22Rv1 (cell line): Measurements from ENCODE around the gene SDR42E2.

Experiments
- H3K27ac ChIP-seq: fragments of 450-650 bp; 2 replicates; pipeline ENCODE4 v1.5.1; 2017
- ZFX ChIP-seq: fragments of 450-650 bp; IDR thresholded peaks from 2 replicates; pipeline ENCODE4 v1.6.1; 2017; ENCODE audit warnings: antibody characterized with exemption, borderline replicate concordance
- TF ChIP-seq, protein P1 (sequence below): fragments of 450-650 bp; IDR thresholded peaks from 2 replicates; pipeline ENCODE4 v1.5.1; 2017; ENCODE audit warnings: mild to moderate bottlenecking

SDR42E2 gene

DNA sequence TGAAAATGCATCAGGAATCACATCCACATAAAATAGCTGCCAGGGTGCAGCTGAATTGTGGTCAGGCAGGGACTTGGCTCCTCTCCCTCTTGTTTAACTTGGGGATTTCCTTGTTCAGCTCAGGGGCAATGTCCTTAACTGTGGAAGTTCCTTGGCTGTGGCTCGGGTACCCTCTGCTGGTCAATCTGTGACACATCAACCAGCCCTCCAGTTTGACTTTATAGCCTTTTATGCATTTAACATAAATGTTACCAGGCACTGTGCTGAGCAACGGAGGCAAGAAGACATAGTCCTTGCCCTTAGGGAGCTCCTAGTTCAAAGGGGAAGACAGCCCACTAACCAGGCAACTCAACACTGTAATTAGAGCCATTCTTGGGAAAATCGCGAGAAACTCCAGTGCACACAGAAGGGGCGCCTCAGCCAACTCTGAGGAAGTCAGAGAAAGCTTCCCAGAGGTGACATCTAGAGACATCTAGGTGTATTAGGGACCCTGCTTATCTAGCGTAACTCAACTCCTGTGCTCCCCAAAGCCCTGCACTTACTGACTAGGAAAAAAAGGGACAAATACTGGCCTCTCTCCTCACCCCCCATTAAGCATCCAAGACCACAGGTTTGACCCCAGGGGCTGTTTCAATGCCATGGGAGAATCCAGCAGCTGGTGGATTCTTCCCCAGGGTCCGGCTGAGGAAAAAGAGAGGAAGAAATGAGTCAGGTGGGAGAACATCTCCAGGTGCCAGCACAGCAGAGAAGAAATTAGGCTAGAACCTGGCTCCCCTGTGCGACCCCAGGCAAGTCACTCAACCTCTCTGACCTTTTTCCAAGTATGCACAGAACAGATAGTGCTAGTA lies 26.5 kb downstream of the SDR42E2 start:
- TF ChIP-seq, protein P1, sequence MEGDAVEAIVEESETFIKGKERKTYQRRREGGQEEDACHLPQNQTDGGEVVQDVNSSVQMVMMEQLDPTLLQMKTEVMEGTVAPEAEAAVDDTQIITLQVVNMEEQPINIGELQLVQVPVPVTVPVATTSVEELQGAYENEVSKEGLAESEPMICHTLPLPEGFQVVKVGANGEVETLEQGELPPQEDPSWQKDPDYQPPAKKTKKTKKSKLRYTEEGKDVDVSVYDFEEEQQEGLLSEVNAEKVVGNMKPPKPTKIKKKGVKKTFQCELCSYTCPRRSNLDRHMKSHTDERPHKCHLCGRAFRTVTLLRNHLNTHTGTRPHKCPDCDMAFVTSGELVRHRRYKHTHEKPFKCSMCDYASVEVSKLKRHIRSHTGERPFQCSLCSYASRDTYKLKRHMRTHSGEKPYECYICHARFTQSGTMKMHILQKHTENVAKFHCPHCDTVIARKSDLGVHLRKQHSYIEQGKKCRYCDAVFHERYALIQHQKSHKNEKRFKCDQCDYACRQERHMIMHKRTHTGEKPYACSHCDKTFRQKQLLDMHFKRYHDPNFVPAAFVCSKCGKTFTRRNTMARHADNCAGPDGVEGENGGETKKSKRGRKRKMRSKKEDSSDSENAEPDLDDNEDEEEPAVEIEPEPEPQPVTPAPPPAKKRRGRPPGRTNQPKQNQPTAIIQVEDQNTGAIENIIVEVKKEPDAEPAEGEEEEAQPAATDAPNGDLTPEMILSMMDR: peak; percentile 90
- no peak for TF ChIP-seq ZFX
- peak overlapping the region; percentile 88 for H3K27ac ChIP-seq

GRCh38 chr16:22189473-22190080 lies 27.3 kb downstream of the SDR42E2 start:
- TF ChIP-seq, protein P1: no peak
- no peak for TF ChIP-seq ZFX
- peak overlapping the region; percentile 88 for H3K27ac ChIP-seq

DNA sequence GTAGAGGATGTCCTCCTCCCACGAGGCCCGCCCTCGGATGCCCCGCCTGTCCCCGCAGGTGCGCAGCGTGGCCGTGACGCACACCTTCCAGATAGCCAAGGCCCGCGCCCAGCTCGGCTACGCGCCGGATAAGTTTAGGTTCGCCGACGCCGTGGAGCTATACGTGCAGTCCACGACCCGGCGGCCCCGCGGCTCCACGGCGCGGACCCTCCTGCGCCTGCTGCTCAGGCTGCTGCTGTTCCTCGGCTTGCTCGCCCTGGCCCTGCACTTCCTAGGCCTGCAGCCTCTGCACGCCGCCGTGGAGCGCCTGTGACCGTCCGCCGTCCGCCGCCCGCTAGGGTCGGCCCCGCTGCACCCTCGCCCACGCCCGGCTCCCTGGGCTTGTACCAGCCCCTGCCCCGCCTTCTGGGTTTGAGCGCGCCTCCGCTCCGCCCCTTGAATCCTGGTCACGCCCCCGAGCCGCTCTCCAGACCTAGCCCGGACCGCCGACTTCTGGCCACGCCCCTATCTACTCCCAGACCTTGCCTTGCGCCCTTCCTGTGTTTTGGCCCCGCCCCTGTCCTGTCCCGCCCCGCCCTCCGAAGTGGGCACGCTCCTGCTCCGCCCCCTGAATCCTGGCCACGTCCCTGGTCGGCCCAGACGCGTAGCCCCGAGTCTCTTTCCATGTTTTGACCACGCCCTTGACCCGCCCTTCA lies 27.9 kb downstream of the SDR42E2 start:
- peak overlapping the region; percentile 88 for H3K27ac ChIP-seq
- TF ChIP-seq, protein P1: no peak
- no peak for TF ChIP-seq ZFX

- TF ChIP-seq ZFX: no peak
- TF ChIP-seq, protein P1: no peak
- peak overlapping the region; percentile 88 for H3K27ac ChIP-seq
These were observed 28.6 kb downstream of the SDR42E2 start for GRCh38 chr16:22190776-22191531.

GRCh38 chr16:22191532-22192260 lies 29.4 kb downstream of the SDR42E2 start:
- peak overlapping the region; percentile 88 for H3K27ac ChIP-seq
- no peak for TF ChIP-seq ZFX
- TF ChIP-seq, protein P1: no peak

- TF ChIP-seq ZFX: no peak
- TF ChIP-seq, protein P1: no peak
- peak overlapping the region; percentile 88; the same call in 1 of the 2 replicates for H3K27ac ChIP-seq
These were observed 30.2 kb downstream of the SDR42E2 start for GRCh38 chr16:22192261-22193062.
